PC-3 (cell line): ENCODE measurements around the gene ADAMTSL1.

Experiments
- EZH2 ChIP-seq: fragments of 300-600 bp; sonication (generic); IDR thresholded peaks from one replicate; pipeline ENCODE4 v1.6.1; 2017; ENCODE audit warnings: antibody characterized with exemption, mild to moderate bottlenecking, low read length; ENCODE audit not compliant: unreplicated experiment
- TF ChIP-seq, protein P1 (sequence below): fragments of 300-600 bp; sonication (generic); conservative IDR thresholded peaks from 2 replicates; pipeline ENCODE4 v1.5.1; 2017; ENCODE audit warnings: antibody characterized with exemption, low read depth, mild to moderate bottlenecking, low read length

DNA sequence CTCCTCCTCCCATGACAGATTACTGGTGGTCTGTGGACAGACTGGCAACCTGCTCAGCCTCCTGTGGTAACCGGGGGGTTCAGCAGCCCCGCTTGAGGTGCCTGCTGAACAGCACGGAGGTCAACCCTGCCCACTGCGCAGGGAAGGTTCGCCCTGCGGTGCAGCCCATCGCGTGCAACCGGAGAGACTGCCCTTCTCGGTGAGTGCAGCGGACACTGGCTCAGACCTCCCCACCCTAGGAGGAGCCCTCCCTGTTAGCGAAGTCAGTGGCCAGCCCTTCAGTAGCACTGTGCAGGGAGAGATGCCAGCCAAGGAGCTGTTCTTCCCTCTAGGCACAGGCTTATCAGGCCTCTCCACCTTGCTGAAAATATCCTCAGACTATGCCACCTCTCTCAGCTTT, 415.6 kb downstream of the ADAMTSL1 start:
- no peak for TF ChIP-seq EZH2
- TF ChIP-seq, protein P1, sequence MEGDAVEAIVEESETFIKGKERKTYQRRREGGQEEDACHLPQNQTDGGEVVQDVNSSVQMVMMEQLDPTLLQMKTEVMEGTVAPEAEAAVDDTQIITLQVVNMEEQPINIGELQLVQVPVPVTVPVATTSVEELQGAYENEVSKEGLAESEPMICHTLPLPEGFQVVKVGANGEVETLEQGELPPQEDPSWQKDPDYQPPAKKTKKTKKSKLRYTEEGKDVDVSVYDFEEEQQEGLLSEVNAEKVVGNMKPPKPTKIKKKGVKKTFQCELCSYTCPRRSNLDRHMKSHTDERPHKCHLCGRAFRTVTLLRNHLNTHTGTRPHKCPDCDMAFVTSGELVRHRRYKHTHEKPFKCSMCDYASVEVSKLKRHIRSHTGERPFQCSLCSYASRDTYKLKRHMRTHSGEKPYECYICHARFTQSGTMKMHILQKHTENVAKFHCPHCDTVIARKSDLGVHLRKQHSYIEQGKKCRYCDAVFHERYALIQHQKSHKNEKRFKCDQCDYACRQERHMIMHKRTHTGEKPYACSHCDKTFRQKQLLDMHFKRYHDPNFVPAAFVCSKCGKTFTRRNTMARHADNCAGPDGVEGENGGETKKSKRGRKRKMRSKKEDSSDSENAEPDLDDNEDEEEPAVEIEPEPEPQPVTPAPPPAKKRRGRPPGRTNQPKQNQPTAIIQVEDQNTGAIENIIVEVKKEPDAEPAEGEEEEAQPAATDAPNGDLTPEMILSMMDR = no peak
